Heart left ventricle (tissue), 16 donors: ENCODE results near the gene SYNDIG1. TPM values are rescaled to one million over a fixed set of nuclear protein-coding genes. Genes with fewer than 3 reads are reported as not detected.

ENCODE experiments used
- ATAC-seq, 4 donors: fragments of 200-7000 bp; cut with Tn5 transposase; one replicate each; pipeline ENCODE4 v1.9.1; 2020 to 2022; ENCODE audit warnings: moderate library complexity in 4 of 4, mild to moderate bottlenecking in 3 of 4, moderate number of reproducible peaks in 1 of 4
- DNase-seq, 5 donors: peaks; one replicate each; pipeline ENCODE4 v3.0.0-alpha.2; 2020
- H3K27ac ChIP-seq, 12 donors: fragments of 200-600 bp; sonication (generic) in 4 of 12; one replicate each; pipeline versions ENCODE4 v1.5.0 to v1.8.0; 2016 to 2022; ENCODE audit warnings: mild to moderate bottlenecking in 2 of 12
- H3K27me3 ChIP-seq, 9 donors: fragments of 200-600 bp; sonication (generic) in 2 of 9; one replicate each; pipeline versions ENCODE4 v1.5.1 to v1.8.0; 2016 to 2022; ENCODE audit warnings: mild to moderate bottlenecking in 3 of 9
- H3K36me3 ChIP-seq, 9 donors: fragments of 200-600 bp; sonication (generic) in 2 of 9; one replicate each; pipeline versions ENCODE4 v1.5.0 to v1.8.0; 2018 to 2022; ENCODE audit warnings: mild to moderate bottlenecking in 2 of 9
- H3K4me1 ChIP-seq, 12 donors: fragments of 200-600 bp; sonication (generic) in 4 of 12; one replicate each; pipeline versions ENCODE4 v1.5.0 to v1.8.0; 2016 to 2022; ENCODE audit warnings: mild to moderate bottlenecking in 3 of 12
- H3K4me3 ChIP-seq, 12 donors: fragments of 200-600 bp; sonication (generic) in 4 of 12; one replicate each; pipeline versions ENCODE4 v1.5.0 to v1.8.0; 2017 to 2022; ENCODE audit warnings: mild to moderate bottlenecking in 9 of 12, moderate library complexity in 4 of 12
- H3K9me3 ChIP-seq, 12 donors: fragments of 200-600 bp; sonication (generic) in 4 of 12; one replicate each; pipeline versions ENCODE4 v1.5.0 to v1.8.0; 2016 to 2022; ENCODE audit warnings: mild to moderate bottlenecking in 1 of 12
- POLR2A ChIP-seq, 2 donors: fragments of 450-650 bp; IDR thresholded peaks; one replicate each; pipeline ENCODE4 v1.6.1; 2017; ENCODE audit warnings: antibody characterized with exemption in 2 of 2, mild to moderate bottlenecking in 2 of 2, moderate library complexity in 2 of 2
- WGBS, 4 donors: extraction: QIAGEN DNeasy Blood & Tissue Kit in 2 of 4; methylation state at CpG; one replicate each; pipeline versions ENCODE4 v1.1.5 to v1.1.7; 2013 to 2018; 5-methylcytosine and 5-hydroxymethylcytosine counted together
- intact Hi-C, 10 donors: fragments of 100-400 bp; cut with DNase I; formaldehyde crosslinking; loops; one replicate each; pipeline versions ENCODE4 v1.11.1 to v1.14.2; 2022
- polyA plus RNA-seq, 2 donors: library from polyadenylated mRNA; stranded (reverse); fragments of 200-250 nt; gene quantifications; one replicate each; pipeline ENCODE4 v1.2.3, GENCODE V29; 2013
- total RNA-seq, 9 donors: library from RNA; depleted of rRNA in 2 of 9; stranded (reverse); fragments of >200 nt in 2 of 9; fragmentation: NEBNext Ultra II Directional in 3 of 9; extraction: Animal tissue kit (Norgen Biotek cat#: 25700) in 3 of 9; gene quantifications; one replicate each; pipeline versions ENCODE4 v1.1.0 to v1.2.4, GENCODE V29; 2016 to 2023
- TF ChIP-seq, protein P1 (sequence below), 12 donors: fragments of 200-600 bp; sonication (generic) in 4 of 12; IDR thresholded peaks; one replicate each; pipeline versions ENCODE4 v1.5.0 to v1.8.0; 2018 to 2022; ENCODE audit warnings: antibody characterized with exemption in 12 of 12, mild to moderate bottlenecking in 5 of 12
- donor health status: ischemic (EF 13 %, LVEDD 7.1; RV severe dilation, severe dysfunction).
- donor health status: healthy with polysubstance abuse.
- donor health status: DM: no; HTN: yes; CAD: no.
- donor health status: DM: no; HTN: no; CAD: no.
- donor health status: ischemic (EF 25% LVEDD 6.9; RV normal size, moderate dysfunction).
- donor health status: ischemic (EF 25% LVEDD 5.7; RV mildly dilated, moderate dysfunction).
- donor health status: healthy.
- donor health status: DM: yes; HTN: yes; CAD: no.
- donor health status: ischemic (EF 35%, LVEDD 5.7; RV mildly dilated, moderate dysfunction).
- donor health status: nonischemic (EF 11% LVEDD 7.7; RV severe dilation, severe dysfunction).
- donor health status: DM: yes; HTN: yes; CAD: no.
- donor health status: PGD.
- donor health status: ischemic (EF 29% LVEDD 5.4; RV normal size, mild dysfunction).
- donor health status: nonischemic (EF 23%, LVEDD 6.1; RV moderate dilation, normal function).

Gene SYNDIG1
- total and polyA plus RNA-seq, 11 donors, result 8.4 to 41.8 (median 23.0) TPM

DNA sequence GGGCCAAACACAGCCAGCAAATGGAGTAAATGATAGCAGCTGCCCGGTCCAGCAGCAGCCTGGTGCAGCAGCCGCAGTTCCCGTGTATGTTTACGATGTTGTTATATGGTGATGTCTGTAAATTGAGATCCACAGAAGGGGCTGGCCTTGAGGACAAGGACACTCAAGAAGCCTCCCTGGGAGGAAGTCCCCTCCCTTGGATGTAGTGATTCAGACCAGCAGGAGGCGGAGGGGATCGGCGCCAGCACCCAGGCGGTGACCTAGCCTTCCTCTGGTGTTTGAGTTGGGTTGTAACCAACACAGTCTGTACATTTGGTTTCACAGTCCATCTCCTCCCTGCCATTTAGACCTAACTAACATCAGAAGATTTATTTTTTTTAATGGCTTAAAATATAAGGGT is 187.8 kb downstream of the SYNDIG1 start:
- 84 to 93% (median 90%) methylated on average over 8 of the region's 8 CpGs for WGBS, 4 donors
- TF ChIP-seq, protein P1, sequence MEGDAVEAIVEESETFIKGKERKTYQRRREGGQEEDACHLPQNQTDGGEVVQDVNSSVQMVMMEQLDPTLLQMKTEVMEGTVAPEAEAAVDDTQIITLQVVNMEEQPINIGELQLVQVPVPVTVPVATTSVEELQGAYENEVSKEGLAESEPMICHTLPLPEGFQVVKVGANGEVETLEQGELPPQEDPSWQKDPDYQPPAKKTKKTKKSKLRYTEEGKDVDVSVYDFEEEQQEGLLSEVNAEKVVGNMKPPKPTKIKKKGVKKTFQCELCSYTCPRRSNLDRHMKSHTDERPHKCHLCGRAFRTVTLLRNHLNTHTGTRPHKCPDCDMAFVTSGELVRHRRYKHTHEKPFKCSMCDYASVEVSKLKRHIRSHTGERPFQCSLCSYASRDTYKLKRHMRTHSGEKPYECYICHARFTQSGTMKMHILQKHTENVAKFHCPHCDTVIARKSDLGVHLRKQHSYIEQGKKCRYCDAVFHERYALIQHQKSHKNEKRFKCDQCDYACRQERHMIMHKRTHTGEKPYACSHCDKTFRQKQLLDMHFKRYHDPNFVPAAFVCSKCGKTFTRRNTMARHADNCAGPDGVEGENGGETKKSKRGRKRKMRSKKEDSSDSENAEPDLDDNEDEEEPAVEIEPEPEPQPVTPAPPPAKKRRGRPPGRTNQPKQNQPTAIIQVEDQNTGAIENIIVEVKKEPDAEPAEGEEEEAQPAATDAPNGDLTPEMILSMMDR (IDR thresholded peaks at IDR 0.05), result no peak
- TF ChIP-seq POLR2A (IDR thresholded peaks at IDR 0.05), result no peak
- intact Hi-C loops, result loop anchor here in 1 of 10 donors (10.0 kb wide), 1 partner anchor 62 kb away; no protein-coding TSS in a partner anchor

DNA sequence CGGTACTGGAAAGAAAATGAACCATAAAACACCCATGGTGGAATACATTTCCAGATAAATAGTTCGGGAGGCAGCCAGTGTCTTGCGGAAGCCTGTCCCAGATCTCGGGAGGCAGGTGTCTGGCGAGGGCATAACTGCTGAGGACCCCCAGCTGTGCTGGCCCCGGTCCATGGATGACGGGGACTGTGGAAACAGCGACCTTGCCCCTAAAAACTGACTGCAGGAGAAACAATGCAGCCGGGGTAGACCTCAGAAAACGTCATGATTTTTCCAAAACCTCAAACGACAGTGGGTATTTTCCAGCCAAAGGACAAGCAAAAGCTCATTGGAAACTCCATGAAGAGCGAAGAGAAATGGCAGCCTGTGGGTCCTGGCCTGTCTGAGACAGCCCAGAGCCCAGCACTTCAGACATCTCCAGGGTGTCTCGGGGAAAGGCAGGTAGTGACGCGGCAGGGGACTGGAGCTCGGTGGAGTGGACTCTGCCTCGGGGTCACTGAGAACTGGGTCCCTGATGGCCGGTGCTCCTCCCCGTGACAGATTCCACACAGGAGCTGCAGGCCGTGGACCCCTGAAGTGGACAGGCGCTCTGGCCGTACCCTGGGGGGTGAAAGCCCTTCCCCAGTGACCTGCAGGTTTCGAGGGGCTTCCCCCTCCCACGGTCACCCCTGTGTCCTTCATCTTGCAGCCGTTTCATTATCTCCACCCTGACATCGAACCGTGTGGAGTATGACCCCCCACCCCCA is 188.6 kb downstream of the SYNDIG1 start:
- Histone ChIP-seq H3K9me3 (no peaks in the 10 kb centered on the region), H3K36me3 (no peaks in the 10 kb centered on the region), H3K27ac (no peak overlapping the region), H3K4me1 (peaks cover 0 to 4% (median 0%) of the 10 kb centered on the region in 12 donors), H3K4me3 (no peak overlapping the region), H3K27me3 (no peaks in the 10 kb centered on the region)
- DNase-seq, result no peak
- ATAC-seq, result no peak
- intact Hi-C loops, result loop anchor here in 1 of 10 donors (10.0 kb wide), 1 partner anchor 63 kb away; no protein-coding TSS in a partner anchor
- TF ChIP-seq, protein P1 (IDR thresholded peaks at IDR 0.05), result no peak
- TF ChIP-seq POLR2A (IDR thresholded peaks at IDR 0.05), result no peak
- WGBS, 4 donors, result 77 to 85% (median 83%) methylated on average over 25 to 27 of the region's 27 CpGs

More for the DNA sequence above, 187.8 kb downstream of the SYNDIG1 start:
- no peak overlapping the region for H3K4me3 ChIP-seq
- no peak for ATAC-seq
- H3K9me3 ChIP-seq, result no peaks in the 10 kb centered on the region
- H3K4me1 ChIP-seq, result peaks cover 0 to 4% (median 0%) of the 10 kb centered on the region in 12 donors
- H3K36me3 ChIP-seq, result no peaks in the 10 kb centered on the region
- no peaks in the 10 kb centered on the region for H3K27me3 ChIP-seq
- no peak for DNase-seq
- H3K27ac ChIP-seq, result no peak overlapping the region

DNA sequence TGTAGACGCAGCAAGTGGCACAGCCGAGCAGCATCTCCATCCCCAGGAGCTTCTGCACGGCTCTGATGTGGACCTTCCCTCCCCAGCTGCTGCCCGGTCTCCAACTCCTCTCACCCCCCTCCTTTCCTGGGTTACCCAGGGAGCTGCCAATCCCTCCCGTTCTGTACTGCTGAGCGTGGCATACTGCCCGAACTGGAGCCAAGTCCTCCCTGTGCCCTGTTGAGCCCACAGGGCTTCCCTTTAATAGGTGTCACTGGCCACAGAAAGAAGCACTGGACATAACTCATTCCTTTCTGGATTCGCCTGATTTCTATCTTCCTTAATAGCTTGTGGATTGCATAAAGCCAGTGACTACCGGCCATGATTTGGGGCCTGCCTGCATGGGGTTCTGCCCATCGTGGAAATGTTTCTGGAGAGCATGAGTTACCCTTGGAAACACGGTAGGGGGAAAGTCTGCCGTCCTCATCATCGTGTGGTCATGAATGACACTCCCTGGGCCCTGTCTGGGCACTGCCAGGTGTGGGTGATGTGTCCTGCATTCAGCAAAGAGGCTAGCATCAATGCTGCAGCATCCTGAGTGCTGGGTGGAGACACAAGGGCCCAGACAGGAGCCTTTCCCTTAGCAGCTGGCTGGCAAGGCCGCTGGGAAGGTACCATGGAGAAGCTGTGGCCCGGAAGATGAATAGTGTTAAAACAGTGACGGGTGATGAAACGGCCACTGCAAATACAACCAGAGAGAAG is 189.7 kb downstream of the SYNDIG1 start:
- Histone ChIP-seq H3K4me3 (no peak overlapping the region), H3K4me1 (peaks cover 0 to 4% (median 0%) of the 10 kb centered on the region in 12 donors), H3K36me3 (no peaks in the 10 kb centered on the region), H3K27ac (no peak overlapping the region), H3K27me3 (no peaks in the 10 kb centered on the region), H3K9me3 (no peaks in the 10 kb centered on the region)
- ATAC-seq (peak; percentile 78 to 91 (median 84)), DNase-seq (peak in 4 of 5 donors; percentile 20 to 62 (median 38))
- TF ChIP-seq, protein P1 (IDR thresholded peaks at IDR 0.05), result no peak
- no peak for TF ChIP-seq POLR2A (IDR thresholded peaks at IDR 0.05)
- WGBS, 4 donors, result 74 to 79% (median 77%) methylated on average over 16 to 17 of the region's 17 CpGs
- intact Hi-C loops, result loop anchor here in 1 of 10 donors (10.0 kb wide), 1 partner anchor 64 kb away; no protein-coding TSS in a partner anchor

DNA sequence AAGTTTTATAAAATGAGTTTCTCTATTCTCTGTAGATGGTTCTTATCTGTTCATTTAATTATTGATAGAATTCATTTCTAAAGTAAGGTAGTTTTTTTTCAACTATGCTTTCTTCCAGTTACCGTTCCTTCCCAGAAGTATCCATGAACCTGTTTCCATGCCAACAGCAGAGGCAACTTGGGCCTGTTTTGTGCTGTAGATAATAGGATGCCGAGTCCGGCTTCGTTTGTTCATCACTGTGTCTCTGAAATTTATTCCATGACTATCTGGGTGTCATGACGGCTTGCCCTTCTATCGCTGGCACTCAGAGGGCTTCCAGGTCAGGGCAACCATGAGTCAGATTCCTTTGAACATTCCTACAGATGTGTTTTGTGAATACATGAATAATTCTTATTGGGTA is 190.4 kb downstream of the SYNDIG1 start:
- intact Hi-C loops, result loop anchor here in 2 of 10 donors (5.0 to 10.0 kb wide), 2 partner anchors 65 to 408 kb away; no protein-coding TSS in a partner anchor
- DNase-seq (no peak), ATAC-seq (no peak)
- TF ChIP-seq, protein P1 (IDR thresholded peaks at IDR 0.05), result no peak
- no peak for TF ChIP-seq POLR2A (IDR thresholded peaks at IDR 0.05)
- H3K27ac ChIP-seq, result no peak overlapping the region
- no peak overlapping the region for H3K4me3 ChIP-seq
- 83 to 90% (median 89%) methylated on average over 6 of the region's 6 CpGs for WGBS, 4 donors
- no peaks in the 10 kb centered on the region for H3K27me3 ChIP-seq
- peaks cover 0 to 4% (median 0%) of the 10 kb centered on the region in 12 donors for H3K4me1 ChIP-seq
- no peaks in the 10 kb centered on the region for H3K36me3 ChIP-seq
- H3K9me3 ChIP-seq, result no peaks in the 10 kb centered on the region
